Cardiac fibroblast (primary cell): ENCODE data around the gene FBN1.

Experiments used
- DNase-seq, 2 donors: peaks; one replicate each; pipeline versions ENCODE4 v3.0.0 to v3.0.0-alpha.2; 2010; ENCODE audit warnings: low read depth in 2 of 2
- H3K4me3 ChIP-seq, 2 donors: replicated peaks in 1 of 2; 1 replicate in 1 of 2; 2 replicates in 1 of 2; pipeline ENCODE4 v1.5.1; 2011; ENCODE audit warnings: low read depth in 2 of 2, low read length in 2 of 2, mild to moderate bottlenecking in 2 of 2, moderate library complexity in 1 of 2
- TF ChIP-seq, protein P1 (sequence below): IDR thresholded peaks from one replicate; pipeline ENCODE4 v1.5.1; 2011; ENCODE audit warnings: low read depth, mild to moderate bottlenecking, low read length, inconsistent platforms

FBN1 gene

DNA sequence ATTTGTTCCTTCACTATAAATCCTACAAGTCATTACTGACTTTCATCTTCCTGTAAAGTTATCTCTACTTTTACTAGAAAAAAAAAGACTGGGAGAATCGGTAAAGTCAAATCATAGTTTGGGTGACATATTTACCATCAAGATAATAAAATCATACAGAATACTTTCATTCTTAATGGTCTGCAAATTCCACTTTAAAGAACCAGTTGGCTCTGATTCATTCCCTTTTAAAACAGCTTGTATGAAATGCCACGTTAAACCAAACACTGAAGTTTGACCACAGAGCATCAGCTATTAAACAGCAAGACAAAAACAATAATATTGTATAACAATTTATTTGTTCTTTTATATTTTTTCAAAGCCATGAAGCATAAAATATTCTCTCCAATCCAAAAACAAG lies 100.7 kb downstream of the FBN1 start:
- H3K4me3 ChIP-seq, result no peak overlapping the region
- peak in 1 of 2 donors; percentile 43 for DNase-seq
- TF ChIP-seq, protein P1, sequence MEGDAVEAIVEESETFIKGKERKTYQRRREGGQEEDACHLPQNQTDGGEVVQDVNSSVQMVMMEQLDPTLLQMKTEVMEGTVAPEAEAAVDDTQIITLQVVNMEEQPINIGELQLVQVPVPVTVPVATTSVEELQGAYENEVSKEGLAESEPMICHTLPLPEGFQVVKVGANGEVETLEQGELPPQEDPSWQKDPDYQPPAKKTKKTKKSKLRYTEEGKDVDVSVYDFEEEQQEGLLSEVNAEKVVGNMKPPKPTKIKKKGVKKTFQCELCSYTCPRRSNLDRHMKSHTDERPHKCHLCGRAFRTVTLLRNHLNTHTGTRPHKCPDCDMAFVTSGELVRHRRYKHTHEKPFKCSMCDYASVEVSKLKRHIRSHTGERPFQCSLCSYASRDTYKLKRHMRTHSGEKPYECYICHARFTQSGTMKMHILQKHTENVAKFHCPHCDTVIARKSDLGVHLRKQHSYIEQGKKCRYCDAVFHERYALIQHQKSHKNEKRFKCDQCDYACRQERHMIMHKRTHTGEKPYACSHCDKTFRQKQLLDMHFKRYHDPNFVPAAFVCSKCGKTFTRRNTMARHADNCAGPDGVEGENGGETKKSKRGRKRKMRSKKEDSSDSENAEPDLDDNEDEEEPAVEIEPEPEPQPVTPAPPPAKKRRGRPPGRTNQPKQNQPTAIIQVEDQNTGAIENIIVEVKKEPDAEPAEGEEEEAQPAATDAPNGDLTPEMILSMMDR, result no peak

DNA sequence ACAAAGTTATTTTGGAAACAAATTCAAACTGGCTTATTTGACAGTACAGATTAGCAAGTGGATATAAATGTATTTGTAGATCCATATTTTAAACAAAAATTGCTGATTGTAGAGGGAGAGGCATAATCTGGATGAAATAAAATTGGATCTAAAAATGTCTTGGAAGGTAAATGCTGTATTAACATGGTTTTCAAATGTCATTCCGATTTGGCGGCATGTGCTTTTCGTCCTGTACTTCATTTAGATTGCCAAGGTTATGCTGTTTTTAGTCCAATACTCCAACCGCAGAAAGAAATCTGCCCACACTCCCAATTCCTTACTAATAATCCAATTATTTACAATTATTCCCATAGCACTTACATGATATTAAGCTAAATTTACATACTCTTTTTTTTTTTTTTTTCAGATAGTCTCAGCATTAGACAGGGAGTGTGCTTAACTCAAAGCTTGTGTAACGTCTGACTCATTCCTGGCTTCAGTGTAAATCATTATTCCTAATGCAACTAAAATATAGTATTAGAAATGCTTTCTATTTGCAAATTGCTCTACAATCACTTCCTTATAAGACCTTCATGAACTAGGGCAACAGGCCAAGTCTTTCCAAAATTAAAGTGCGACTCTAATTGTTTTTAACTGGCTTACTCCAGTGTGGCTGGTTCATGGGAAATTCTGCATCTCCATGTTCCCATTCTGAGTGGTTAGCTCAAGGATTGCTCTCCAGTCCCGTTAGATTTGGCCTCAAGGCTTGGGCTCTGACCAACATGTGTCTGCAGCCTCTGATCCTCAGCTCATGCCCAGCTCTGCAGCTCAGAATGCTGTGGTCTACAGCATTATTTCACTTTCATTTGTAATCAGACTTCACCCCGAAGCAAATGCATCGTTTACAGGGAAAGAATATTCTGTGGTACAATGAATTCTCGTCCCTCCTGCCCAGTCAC lies 103.9 kb downstream of the FBN1 start:
- peak overlapping the region; percentile 9 to 16 for H3K4me3 ChIP-seq
- TF ChIP-seq, protein P1, result no peak

DNA sequence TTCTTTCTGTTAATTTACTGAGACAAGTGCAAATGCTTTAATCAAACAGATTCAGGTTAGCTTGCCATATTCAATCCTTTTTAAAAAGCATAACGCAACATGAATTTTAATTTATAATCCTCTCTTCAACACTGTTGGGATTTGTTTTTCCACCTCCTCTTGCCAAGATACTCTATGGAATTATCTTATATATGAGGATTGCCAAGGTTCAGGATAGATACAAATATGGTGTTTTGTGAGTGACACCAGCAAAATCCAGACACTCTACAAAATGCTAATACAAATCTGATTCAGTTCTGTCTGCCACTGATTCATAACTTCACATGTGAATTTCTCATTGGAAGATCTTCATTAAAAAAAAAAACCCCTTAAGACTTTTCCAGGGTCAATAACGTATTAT lies 104.8 kb downstream of the FBN1 start:
- TF ChIP-seq, protein P1, result no peak
- H3K4me3 ChIP-seq, result no peak overlapping the region
- no peak for DNase-seq

More for the DNA sequence above, 103.9 kb downstream of the FBN1 start:
- peak; percentile 84 to 88 for DNase-seq

DNA sequence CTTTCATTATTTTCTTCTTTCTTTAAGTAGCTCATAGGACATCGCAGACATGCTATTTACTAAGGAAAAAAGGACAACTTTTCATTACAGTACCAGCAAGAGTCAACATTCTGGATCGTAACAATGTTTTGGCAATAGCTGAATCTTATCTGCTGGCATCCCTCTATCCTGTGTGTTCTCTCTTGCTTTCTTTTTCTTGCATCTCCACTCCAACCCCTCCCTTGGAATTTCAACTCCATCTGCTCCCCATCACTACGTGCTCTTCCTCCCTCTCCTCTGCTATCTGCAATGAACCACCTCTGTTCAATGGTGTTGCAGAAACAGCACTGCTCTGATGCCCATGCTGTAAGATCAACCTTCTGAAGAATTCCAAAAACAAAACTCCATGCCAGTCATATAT lies 106.6 kb downstream of the FBN1 start:
- H3K4me3 ChIP-seq, result no peak overlapping the region
- DNase-seq, result peak in 1 of 2 donors; percentile 65
- TF ChIP-seq, protein P1, result no peak

DNA sequence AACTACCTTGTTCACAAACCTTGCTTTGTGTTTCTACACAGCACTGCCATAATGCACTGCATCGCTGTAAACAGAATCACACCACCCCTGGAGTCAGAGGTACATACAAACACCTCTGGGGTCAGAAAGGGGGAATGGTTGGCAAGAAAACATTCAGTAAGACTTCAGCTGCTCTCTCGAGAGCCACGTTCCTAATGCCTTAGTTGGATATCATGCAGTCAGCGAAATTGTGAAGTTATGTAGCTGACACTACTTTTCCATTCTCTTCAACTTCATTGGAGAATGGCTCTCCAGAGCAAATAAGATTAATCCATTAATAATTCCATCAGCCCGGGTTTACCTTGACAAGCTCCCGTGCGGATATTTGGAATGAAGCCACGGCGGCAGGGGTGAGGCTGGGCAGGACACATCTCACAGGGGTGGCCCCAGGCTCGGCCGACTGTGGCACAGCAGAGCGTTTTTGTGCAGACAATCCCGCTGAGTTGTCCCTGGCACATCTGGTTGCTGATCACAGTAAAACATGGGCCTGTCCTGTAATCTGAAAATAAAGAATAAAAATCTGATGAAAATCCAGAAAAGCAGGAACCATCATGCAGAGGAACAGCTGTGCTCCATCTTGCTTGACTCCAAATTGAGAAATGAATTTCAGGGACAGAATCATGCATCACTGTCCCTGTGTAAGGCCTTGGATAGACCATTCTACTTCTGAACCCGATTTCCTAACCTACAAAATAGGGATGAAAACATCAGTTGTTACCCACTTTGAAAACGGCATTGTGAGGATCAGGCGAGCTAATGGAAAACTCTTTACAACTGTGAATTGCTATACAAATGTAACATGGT lies 108.0 kb downstream of the FBN1 start:
- peak; percentile 41 to 55 for DNase-seq
- TF ChIP-seq, protein P1, result no peak
- no peak overlapping the region for H3K4me3 ChIP-seq

DNA sequence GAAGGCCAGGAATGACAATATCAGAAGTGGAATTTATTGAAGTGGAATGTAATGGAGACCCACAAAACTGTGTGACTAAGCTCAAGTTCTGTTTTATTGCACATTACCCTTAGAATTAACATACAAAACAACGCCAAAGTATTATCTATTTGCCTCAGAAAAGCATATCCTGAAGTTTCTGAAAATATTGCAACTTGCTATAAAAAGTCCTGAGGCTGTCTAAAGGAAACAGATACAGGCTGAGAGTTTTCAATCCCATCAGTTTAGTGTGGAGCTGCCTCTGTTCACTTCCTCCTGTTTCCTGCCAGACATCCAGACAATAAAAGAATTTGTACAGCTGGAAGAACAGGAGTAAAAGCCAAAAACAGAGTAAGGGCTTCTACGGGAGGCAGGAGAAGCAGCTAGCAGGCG lies 108.8 kb downstream of the FBN1 start:
- TF ChIP-seq, protein P1, result no peak
- peak; percentile 63 to 89 for DNase-seq
- H3K4me3 ChIP-seq, result no peak overlapping the region
